Measurements from ENCODE around the gene NTRK3.

GRCh38 chr15:88152672-88153071, 103.9 kb downstream of the NTRK3 start:
- TF ChIP-seq CTCF (IDR thresholded peaks at IDR 0.05) (no peak), POLR2A (IDR thresholded peaks at IDR 0.05) (no peak)
